Testis (tissue), 2 donors: ENCODE measurements around the gene FEN1.

Source experiments
- POLR2A ChIP-seq: fragments of 450-650 bp; IDR thresholded peaks from one replicate; pipeline ENCODE4 v1.6.1; 2017; ENCODE audit warnings: antibody characterized with exemption, mild to moderate bottlenecking, moderate library complexity
- TF ChIP-seq, protein P1 (sequence below), 3 experiments: fragments of 450-650 bp in 2 of 3; fragments of 200-600 bp in 1 of 3; sonication (generic) in 1 of 3; IDR thresholded peaks; one replicate each; pipeline ENCODE4 v1.5.1; 2016 to 2019; ENCODE audit warnings: antibody characterized with exemption in 3 of 3, mild to moderate bottlenecking in 2 of 3, moderate library complexity in 1 of 3

DNA sequence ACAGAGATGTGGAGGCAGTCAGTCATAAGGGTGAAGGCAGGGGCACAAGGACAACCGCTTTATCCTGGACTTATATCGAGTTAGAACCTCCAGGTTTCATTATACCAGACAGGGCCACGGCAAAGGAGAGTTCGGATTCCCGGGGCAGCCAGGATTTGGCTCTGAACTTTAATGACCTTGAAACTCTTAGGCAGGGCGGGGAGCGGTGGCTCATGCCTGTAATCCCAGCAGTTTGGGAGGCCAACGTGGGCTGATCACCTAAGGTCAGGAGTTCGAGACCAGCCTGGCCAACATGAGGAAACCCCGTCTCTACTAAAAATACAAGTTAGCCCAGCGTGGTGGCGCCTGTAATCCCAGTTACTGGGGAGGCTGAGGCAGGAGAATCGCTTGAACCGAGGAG, 41.3 kb upstream of the FEN1 start:
- TF ChIP-seq, protein P1, sequence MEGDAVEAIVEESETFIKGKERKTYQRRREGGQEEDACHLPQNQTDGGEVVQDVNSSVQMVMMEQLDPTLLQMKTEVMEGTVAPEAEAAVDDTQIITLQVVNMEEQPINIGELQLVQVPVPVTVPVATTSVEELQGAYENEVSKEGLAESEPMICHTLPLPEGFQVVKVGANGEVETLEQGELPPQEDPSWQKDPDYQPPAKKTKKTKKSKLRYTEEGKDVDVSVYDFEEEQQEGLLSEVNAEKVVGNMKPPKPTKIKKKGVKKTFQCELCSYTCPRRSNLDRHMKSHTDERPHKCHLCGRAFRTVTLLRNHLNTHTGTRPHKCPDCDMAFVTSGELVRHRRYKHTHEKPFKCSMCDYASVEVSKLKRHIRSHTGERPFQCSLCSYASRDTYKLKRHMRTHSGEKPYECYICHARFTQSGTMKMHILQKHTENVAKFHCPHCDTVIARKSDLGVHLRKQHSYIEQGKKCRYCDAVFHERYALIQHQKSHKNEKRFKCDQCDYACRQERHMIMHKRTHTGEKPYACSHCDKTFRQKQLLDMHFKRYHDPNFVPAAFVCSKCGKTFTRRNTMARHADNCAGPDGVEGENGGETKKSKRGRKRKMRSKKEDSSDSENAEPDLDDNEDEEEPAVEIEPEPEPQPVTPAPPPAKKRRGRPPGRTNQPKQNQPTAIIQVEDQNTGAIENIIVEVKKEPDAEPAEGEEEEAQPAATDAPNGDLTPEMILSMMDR (IDR thresholded peaks at IDR 0.05) = no peak
- TF ChIP-seq POLR2A = no peak
